GM23248 (cell line): ENCODE data around the gene AR.

Source experiments
- EZH2 ChIP-seq: fragments of 200-600 bp; sonication (generic); IDR thresholded peaks from 2 replicates; pipeline ENCODE4 v1.6.1; 2018; ENCODE audit warnings: antibody characterized with exemption, mild to moderate bottlenecking; ENCODE audit not compliant: insufficient read depth, poor library complexity, severe bottlenecking
- EZH2phosphoT487 ChIP-seq: fragments of 200-600 bp; sonication (generic); IDR thresholded peaks from 2 replicates; pipeline ENCODE4 v1.6.1; 2018; ENCODE audit warnings: antibody characterized with exemption, moderate library complexity, mild to moderate bottlenecking, low read depth; ENCODE audit not compliant: insufficient read depth

DNA sequence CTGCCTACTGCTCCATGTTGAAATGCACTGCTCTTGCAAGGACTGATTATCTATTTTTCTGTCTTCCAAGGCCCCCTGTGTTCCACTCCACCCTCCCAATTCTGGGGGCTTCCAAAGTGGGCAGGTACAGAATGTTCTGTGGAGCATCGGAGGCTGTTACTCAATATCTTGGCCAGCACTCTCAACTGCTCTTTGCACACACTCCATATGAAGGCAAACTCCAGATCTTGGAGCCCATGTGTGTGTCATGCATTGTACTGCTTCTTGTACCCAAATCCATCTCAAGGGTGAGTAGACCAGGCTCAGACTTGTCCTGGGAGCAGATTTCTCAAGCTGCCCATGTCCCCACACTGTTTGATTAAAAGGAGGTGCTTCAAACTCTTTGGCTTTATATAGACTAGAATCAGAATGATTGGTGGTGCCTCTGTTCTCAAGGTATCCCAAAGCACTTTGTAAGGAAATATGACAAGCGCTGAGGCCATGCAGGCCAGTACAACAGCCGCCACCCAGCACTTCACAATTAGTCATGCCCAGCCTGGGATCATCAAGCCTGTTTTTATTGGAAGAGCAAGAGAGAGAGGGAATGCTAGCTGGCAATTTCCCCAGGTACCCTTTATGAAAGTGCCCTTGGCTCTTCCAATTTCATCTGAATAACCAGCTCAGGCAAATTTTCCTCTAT lies 44.3 kb downstream of the AR start:
- TF ChIP-seq EZH2 (no peak), EZH2phosphoT487 (no peak)
